ENCODE measurements around the gene TRIM14.

- TF ChIP-seq CTCF (IDR thresholded peaks at IDR 0.05): no peak
- TF ChIP-seq POLR2A (IDR thresholded peaks at IDR 0.05): no peak
Observed at GRCh38 chr9:98020476-98021145, 98.4 kb downstream of the TRIM14 start.

All from ovary (tissue), 3 donors.